Measurements from ENCODE around the gene NEU2.

The NEU2 gene

GRCh38 chr2:233075141-233075965 is 42.9 kb downstream of the NEU2 start:
- DNase-seq (ENCODE audit: low read depth in 4 of 4, low spot score in 1 of 4), result no peak

GRCh38 chr2:233075966-233076339 is 43.5 kb downstream of the NEU2 start:
- DNase-seq (ENCODE audit: low read depth in 4 of 4, low spot score in 1 of 4), result no peak

GRCh38 chr2:233076749-233077148 is 44.3 kb downstream of the NEU2 start:
- DNase-seq (ENCODE audit: low read depth in 4 of 4, low spot score in 1 of 4), result no peak

- DNase-seq (ENCODE audit: low read depth in 4 of 4, low spot score in 1 of 4), result no peak
These were observed 47.0 kb downstream of the NEU2 start for GRCh38 chr2:233079473-233079877.

GRCh38 chr2:233079953-233080835 is 47.7 kb downstream of the NEU2 start:
- DNase-seq (ENCODE audit: low read depth in 4 of 4, low spot score in 1 of 4), result no peak

- no peak for DNase-seq (ENCODE audit: low read depth in 4 of 4, low spot score in 1 of 4)
These were observed 48.4 kb downstream of the NEU2 start for GRCh38 chr2:233080836-233081229.

- peak in 1 of 4 experiments; percentile 49 for DNase-seq (ENCODE audit: low read depth in 4 of 4, low spot score in 1 of 4)
These were observed 48.8 kb downstream of the NEU2 start for GRCh38 chr2:233081232-233081730.

GRCh38 chr2:233081731-233082221 is 49.3 kb downstream of the NEU2 start:
- DNase-seq (ENCODE audit: low read depth in 4 of 4, low spot score in 1 of 4), result no peak

- no peak for DNase-seq (ENCODE audit: low read depth in 4 of 4, low spot score in 1 of 4)
These were observed 49.9 kb downstream of the NEU2 start for GRCh38 chr2:233082222-233082930.

GRCh38 chr2:233082931-233083755 is 50.7 kb downstream of the NEU2 start:
- no peak for DNase-seq (ENCODE audit: low read depth in 4 of 4, low spot score in 1 of 4)

GRCh38 chr2:233083782-233084181 is 51.3 kb downstream of the NEU2 start:
- no peak for DNase-seq (ENCODE audit: low read depth in 4 of 4, low spot score in 1 of 4)

GRCh38 chr2:233084488-233084887 is 52.0 kb downstream of the NEU2 start:
- DNase-seq (ENCODE audit: low read depth in 4 of 4, low spot score in 1 of 4), result no peak
